AG10803 (cell line): ENCODE data around the gene TPRG1.

Experiments used
- DNase-seq: peaks from one replicate; pipeline ENCODE4 v3.0.0; 2010; ENCODE audit warnings: low read depth
- H3K4me3 ChIP-seq: 2 replicates; pipeline ENCODE4 v1.5.1; 2011; ENCODE audit warnings: mild to moderate bottlenecking, low read length, control low read depth
- TF ChIP-seq, protein P1 (sequence below): conservative IDR thresholded peaks from 2 replicates; pipeline ENCODE4 v1.5.1; 2011; ENCODE audit warnings: mild to moderate bottlenecking, low read length, control low read depth, inconsistent platforms

The TPRG1 gene

DNA sequence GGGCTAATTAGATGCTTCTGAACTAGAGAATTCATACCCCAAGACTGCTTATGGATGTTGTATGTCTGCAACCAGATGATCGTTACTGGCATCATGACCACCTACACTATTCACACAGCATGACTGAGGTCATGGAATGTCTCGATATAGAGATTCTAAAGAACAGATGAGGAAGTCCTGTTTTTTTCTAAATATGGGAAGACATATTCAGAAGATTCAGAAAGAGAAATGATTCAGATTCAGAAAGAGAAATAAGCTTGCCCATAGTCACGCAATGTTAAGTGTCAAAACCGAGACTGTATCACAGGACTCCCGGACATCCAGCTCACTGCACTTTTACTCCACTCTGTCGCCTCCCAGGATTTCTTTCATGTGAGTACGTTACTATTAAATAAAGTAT, 136.2 kb downstream of the TPRG1 start:
- no peak overlapping the region for H3K4me3 ChIP-seq
- TF ChIP-seq, protein P1, sequence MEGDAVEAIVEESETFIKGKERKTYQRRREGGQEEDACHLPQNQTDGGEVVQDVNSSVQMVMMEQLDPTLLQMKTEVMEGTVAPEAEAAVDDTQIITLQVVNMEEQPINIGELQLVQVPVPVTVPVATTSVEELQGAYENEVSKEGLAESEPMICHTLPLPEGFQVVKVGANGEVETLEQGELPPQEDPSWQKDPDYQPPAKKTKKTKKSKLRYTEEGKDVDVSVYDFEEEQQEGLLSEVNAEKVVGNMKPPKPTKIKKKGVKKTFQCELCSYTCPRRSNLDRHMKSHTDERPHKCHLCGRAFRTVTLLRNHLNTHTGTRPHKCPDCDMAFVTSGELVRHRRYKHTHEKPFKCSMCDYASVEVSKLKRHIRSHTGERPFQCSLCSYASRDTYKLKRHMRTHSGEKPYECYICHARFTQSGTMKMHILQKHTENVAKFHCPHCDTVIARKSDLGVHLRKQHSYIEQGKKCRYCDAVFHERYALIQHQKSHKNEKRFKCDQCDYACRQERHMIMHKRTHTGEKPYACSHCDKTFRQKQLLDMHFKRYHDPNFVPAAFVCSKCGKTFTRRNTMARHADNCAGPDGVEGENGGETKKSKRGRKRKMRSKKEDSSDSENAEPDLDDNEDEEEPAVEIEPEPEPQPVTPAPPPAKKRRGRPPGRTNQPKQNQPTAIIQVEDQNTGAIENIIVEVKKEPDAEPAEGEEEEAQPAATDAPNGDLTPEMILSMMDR, result no peak
- DNase-seq, result no peak

DNA sequence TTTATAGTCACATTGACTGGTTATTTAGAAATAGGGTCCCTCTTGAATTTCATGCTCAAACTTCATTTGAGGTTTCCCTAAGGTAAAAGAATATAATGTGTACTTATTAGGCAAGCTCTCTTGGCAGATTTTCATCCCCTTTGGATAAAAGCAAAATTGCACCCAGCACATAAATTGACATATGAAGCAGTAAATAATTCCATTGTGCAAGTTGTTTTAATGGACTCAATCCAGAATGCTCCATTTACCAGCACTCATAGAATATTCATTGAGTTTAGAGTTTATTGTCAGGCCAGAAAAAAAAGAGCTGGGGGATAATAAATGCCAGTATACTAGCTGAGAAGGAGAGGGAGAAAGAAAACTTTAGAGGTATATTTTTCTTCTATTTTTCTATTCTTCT, 136.8 kb downstream of the TPRG1 start:
- peak; percentile 21 for DNase-seq
- no peak overlapping the region for H3K4me3 ChIP-seq
- TF ChIP-seq, protein P1, result no peak

DNA sequence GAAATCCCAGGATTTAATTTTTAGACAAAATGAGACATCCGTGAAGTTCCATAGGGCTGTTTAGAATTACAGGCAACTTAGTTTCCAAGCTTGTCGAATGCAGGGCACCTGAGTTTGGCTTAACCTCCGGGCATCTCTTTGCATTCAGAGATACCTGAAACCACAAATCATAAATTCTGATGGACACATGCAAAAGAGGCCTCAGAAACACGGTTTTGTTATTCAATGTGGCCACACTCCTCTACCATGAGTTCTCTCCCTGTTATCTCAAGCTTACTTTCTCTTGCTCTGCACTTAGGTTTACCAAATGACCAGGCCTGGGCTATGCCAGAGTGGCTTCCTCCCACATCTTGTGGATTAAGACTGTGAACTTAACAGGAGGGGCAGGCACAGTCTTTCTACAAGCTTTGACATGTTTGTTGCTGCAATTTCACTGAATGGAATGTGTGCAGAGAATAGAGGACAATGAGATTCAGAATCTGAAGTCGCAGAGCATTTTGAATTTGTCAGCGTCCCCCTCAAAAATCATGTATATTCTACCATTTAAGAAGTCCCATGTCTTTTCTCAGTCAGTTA, 137.7 kb downstream of the TPRG1 start:
- TF ChIP-seq, protein P1, result no peak
- no peak for DNase-seq
- no peak overlapping the region for H3K4me3 ChIP-seq

DNA sequence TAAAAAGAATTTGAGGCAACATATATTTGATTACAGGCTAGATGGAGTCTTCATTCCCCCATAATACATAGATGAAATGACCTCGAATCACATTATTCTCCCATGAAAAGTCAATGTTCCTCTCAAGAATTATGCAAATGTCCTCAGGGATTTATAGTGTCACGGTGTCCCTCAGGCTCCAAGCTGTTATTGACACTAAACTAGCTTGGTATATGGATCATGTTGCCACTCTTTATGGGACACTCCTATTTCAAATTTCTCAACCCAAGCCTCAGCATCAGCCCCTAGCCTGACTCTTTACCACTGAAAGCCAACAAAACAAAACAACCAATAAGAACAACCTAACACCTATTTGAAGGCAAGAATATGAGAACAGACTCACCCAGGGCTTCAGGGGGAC, 139.8 kb downstream of the TPRG1 start:
- TF ChIP-seq, protein P1, result no peak
- no peak overlapping the region for H3K4me3 ChIP-seq
- no peak for DNase-seq

DNA sequence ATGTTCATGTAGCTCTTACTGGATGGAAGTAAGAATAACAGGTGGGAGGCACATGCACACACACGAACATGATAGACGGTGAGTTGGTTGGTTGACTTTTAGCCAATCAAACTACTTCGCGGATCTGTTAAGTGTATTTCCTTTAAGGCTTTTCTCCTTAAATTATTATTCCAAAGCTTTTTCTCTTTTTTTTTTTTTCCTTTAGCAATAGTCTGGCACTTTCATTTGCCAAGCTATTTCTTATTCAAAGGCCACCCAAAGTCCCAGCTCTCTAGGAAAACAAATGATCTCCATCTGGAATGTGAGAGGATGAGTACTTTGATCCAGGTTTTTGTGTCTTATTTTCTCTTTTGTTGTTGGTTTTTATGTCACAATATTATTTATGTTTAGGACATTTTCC, 141.1 kb downstream of the TPRG1 start:
- H3K4me3 ChIP-seq, result no peak overlapping the region
- DNase-seq, result no peak
- TF ChIP-seq, protein P1, result no peak

DNA sequence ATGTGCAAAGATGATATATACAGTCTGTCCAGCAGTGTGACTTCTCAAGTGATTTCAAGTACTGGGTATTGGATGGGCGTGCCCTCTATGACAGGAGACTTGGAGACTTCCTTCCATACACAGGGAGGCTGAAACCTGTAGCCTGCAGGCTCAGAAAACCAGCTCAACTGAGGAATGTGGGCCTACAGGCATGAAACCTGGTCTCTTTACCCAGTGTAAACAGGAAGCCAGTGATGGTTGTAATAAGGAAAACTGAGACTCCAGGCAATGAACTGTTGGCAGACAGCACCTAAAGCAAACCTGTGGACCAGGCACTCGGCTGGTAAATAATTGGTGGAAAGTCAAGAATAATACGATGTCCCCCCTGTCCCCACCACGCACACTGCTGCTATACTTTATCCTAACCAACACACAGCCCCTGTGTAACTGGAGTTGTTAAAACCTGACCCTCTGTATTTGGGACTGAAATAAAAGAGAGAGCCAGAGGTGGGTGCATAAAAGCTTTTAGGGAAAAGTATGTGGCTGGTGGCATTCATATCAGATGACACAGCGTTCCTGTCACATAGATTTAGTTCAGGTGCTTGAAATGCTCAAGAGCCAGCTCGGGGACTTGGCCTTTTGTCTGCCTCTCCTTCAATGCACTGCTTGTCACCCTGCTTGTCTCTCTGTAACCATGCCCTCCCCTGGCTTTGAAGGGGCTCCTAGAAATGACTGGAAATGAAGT, 144.7 kb downstream of the TPRG1 start:
- DNase-seq, result no peak
- TF ChIP-seq, protein P1, result no peak
- H3K4me3 ChIP-seq, result no peak overlapping the region

DNA sequence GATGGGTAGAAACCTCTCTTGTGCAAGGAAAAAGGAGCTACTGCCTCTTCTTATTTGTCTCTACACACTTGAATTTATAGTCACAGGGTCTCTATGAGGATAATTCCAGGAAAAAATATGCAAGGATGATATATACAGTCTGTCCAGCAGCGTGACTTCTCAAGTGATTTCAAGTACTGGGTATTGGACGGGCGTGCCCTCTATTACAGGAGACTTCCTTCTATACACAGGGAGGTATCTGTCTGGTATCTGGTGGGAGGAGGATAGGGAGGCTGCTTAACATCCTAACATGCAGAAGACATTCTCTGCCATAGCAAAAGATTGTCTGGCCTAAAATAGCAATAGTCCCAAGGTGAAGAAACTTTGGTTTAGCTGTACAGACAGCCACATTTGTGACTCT, 146.1 kb downstream of the TPRG1 start:
- H3K4me3 ChIP-seq, result no peak overlapping the region
- no peak for DNase-seq
- TF ChIP-seq, protein P1, result no peak
